GM06990 (cell line): ENCODE data around the gene KRTAP10-2.

Source experiments
- DNase-seq: peaks from one replicate; pipeline ENCODE4 v3.0.0-alpha.2; 2011; ENCODE audit not compliant: insufficient read length; ENCODE audit errors: extremely low read depth
- H3K27me3 ChIP-seq: replicated peaks from 2 replicates; pipeline ENCODE4 v1.6.0; 2011; ENCODE audit warnings: low read length; ENCODE audit not compliant: control insufficient read depth, insufficient read depth
- H3K36me3 ChIP-seq: 2 replicates; pipeline ENCODE4 v1.5.1; 2011; ENCODE audit warnings: low read length; ENCODE audit not compliant: control insufficient read depth, insufficient read depth
- H3K4me3 ChIP-seq: replicated peaks from 2 replicates; pipeline ENCODE4 v1.5.1; 2011; ENCODE audit warnings: low read depth, mild to moderate bottlenecking, control low read depth, low read length
- TF ChIP-seq, protein P1 (sequence below): IDR thresholded peaks from 2 replicates; pipeline ENCODE4 v1.5.1; 2011; ENCODE audit warnings: low read length, control low read depth, mild to moderate bottlenecking, inconsistent platforms; ENCODE audit not compliant: insufficient read depth, poor library complexity, severe bottlenecking

Gene KRTAP10-2

DNA sequence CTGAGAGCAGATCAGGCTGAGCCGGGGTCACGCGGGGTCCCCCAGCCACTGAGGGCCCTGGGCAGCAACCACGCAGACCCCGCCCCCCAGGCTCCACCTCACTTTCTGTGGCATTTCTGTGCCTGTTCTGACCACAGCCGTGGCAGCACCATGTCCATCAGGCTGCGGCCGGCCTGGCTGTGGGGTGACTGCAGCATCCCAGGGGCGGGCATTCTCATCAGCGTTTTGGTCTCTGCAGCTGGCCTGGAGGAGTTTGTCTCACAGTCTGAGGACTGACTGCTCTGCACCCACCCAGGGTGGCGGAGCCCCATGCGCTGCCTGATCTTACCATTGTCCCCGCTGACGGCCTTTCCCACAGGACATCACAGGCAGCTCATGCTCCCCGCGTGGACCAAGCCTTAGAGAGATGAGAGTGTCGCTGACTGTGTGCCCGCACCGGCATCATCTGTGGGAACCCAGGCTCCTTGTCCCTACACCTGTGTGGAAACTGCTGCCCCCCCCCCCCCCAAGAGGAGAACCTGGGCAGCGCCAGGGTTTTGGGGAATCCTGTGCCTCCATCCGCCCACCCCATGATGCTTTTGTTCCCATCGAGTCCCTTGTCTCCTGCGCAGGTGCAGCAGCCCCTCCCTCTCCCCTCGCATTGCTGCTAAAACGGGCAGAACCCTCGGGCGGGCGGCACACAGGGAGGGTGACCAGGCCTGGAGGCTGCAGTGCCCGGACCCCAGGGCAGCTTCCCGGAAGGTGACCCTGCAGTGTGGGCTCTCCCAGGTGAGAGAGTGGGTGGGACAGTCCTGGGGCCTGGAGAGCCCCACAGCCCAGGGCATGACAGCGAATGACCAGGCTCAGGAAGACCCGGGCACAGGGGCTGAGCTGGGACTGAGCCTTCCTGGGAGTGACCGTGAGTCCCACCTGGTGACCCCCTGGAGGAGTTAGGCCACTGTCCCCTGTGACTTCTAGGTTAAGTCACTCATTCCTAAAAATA lies 13.1 kb downstream of the KRTAP10-2 start:
- TF ChIP-seq, protein P1, sequence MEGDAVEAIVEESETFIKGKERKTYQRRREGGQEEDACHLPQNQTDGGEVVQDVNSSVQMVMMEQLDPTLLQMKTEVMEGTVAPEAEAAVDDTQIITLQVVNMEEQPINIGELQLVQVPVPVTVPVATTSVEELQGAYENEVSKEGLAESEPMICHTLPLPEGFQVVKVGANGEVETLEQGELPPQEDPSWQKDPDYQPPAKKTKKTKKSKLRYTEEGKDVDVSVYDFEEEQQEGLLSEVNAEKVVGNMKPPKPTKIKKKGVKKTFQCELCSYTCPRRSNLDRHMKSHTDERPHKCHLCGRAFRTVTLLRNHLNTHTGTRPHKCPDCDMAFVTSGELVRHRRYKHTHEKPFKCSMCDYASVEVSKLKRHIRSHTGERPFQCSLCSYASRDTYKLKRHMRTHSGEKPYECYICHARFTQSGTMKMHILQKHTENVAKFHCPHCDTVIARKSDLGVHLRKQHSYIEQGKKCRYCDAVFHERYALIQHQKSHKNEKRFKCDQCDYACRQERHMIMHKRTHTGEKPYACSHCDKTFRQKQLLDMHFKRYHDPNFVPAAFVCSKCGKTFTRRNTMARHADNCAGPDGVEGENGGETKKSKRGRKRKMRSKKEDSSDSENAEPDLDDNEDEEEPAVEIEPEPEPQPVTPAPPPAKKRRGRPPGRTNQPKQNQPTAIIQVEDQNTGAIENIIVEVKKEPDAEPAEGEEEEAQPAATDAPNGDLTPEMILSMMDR, result no peak
- H3K36me3 ChIP-seq, result no peaks in the 10 kb centered on the region
- H3K27me3 ChIP-seq, result no peaks in the 10 kb centered on the region
- no peak overlapping the region for H3K4me3 ChIP-seq
- no peak for DNase-seq

DNA sequence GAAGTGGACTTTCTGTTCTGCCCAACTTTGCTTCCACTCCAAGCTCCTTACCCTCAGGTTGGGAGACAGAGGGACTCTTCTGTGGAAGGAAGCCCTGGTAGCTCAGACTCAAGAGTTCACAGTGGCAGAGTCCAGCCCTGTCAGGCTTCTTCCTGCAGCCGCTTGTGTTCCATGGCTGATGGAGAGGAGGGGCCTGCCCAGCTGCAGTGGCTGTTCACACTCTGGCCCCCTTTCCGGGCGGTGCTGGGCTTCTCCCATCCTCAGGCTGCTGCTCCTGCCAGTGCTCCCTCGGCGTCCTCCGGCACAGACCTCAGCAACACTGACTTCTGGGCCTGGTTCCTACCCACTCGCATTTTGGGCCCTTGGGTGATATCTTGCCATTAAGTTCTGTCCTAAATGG lies 15.3 kb downstream of the KRTAP10-2 start:
- TF ChIP-seq, protein P1, result no peak
- DNase-seq, result no peak

DNA sequence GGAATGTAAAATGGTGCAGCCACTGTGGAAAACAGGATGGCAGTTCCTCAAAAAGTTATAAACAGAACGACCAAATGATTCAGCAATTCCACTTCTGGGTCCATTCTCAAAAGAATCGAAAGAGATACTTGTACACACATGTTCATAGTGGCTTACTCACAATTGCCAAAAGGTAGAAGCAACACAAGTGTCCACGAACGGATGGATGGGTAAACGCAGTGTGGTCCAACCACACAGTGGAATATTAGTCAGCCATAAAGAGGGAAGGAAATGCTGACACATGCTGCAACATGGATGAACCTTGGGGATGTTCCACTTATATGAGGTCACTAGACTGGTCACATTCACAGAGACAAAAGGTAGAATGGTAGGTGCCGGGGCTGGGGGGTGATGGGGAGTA lies 16.6 kb downstream of the KRTAP10-2 start:
- TF ChIP-seq, protein P1, result no peak
- H3K36me3 ChIP-seq, result no peaks in the 10 kb centered on the region
- no peak for DNase-seq
- H3K27me3 ChIP-seq, result no peaks in the 10 kb centered on the region
- H3K4me3 ChIP-seq, result no peak overlapping the region

More for the DNA sequence above, 15.3 kb downstream of the KRTAP10-2 start:
- H3K4me3 ChIP-seq, result no peak overlapping the region
- H3K36me3 ChIP-seq, result no peaks in the 10 kb centered on the region
- H3K27me3 ChIP-seq, result no peaks in the 10 kb centered on the region

DNA sequence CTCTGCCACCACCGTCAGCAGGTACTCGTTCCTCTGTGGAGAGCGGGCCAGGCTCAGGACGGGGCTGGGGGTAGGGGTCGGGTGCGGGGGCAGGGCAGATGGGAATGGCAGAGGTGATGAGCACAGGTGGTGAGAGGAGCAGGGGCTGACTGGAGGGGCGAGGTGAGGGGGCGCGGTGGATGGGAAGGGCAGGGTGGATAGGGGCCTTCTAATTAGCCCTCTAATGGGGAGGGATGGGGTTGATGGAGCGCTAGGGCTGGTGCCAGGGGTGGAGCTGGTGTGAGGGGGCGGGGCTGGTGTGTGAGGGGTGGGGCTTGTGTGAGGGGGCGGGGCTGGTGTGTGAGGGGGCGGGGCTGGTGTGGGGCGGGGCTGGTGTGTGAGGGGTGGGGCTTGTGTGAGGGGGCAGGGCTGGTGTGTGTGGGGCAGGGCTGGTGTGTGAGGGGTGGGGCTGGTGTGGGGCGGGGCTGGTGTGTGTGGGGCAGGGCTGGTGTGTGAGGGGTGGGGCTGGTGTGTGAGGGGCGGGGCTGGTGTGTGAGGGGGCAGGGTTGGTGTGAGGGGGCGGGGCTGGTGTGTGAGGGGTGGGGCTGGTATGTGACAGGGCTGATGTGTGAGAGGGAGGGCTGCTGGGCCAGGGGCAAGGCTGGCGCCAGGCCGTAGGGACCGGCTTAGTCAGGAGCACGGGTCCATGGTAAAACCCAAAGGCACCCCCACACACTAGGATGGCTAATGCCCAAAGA lies 17.2 kb downstream of the KRTAP10-2 start:
- Histone ChIP-seq H3K36me3 (no peaks in the 10 kb centered on the region), H3K4me3 (no peak overlapping the region), H3K27me3 (no peaks in the 10 kb centered on the region)
- TF ChIP-seq, protein P1, result no peak
- no peak for DNase-seq

DNA sequence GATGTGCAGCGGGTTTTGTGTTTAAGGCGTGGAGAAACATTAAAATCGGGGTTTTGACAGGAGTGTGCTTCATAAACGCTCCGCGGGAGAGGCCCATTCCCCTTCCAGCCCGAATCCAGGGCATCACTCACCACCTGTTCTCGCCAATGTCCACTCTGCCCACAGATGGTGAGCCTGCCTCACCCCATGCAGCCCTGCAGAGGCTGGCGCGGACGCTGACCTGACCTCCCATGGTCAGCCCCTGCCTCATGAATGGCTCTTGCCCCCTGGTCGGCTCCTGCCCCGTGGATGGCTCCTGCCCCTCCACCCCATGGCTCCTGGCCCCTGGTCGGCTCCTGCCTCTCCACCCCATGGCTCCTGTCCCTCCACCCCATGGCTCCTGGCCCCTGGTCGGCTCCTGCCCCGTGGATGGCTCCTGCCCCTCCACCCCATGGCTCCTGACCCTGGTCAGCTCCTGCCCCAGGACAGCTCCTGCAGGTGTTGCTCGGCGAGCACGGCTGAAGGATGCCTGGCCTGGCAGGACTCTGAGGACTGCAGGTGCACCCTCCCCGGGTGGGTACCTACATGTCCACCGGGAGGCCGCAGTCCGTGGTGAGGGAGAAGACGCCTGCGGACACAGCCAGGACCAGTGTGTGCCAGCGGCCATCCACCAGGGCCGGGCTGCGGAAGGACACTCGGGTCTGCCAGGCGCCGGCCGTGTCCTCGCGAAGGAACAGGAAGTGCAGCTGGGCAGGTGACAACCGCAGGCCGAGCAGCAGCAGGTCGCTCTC lies 18.0 kb downstream of the KRTAP10-2 start:
- Histone ChIP-seq H3K4me3 (no peak overlapping the region), H3K27me3 (no peaks in the 10 kb centered on the region), H3K36me3 (no peaks in the 10 kb centered on the region)
- TF ChIP-seq, protein P1, result no peak
- no peak for DNase-seq
